HepG2 (cell line): ENCODE data around the gene AKR1C4. TPM values are rescaled to one million over a fixed set of nuclear protein-coding genes. Genes with fewer than 3 reads are reported as not detected.
A peak's percentile ranks its signal among the peaks of the same experiment; 100 is the strongest.

Source experiments
- FOSL1 ChIP-seq: sonication (generic); formaldehyde crosslinking; IDR thresholded peaks from 2 replicates; pipeline ENCODE4 v1.9.0; 2021; ENCODE audit warnings: missing genetic modification reagents, borderline replicate concordance
- GLMP ChIP-seq: sonication (generic); formaldehyde crosslinking; IDR thresholded peaks from 2 replicates; pipeline ENCODE4 v1.9.0; 2021; ENCODE audit warnings: missing genetic modification reagents, mild to moderate bottlenecking, borderline replicate concordance
- KAT2B ChIP-seq: fragments of 150-350 bp; IDR thresholded peaks from 2 replicates; pipeline ENCODE4 v1.6.1; 2014; ENCODE audit warnings: low read depth, low read length, borderline replicate concordance
- KLF6 ChIP-seq: IDR thresholded peaks from 2 replicates; pipeline ENCODE4 v1.8.0; 2016; ENCODE audit warnings: missing biosample characterization, missing genetic modification reagents
- MYC ChIP-seq: sonication (generic); formaldehyde crosslinking; IDR thresholded peaks from 2 replicates; pipeline ENCODE4 v1.9.0; 2021; ENCODE audit warnings: missing genetic modification reagents, borderline replicate concordance
- NCOA1 ChIP-seq: sonication (generic); formaldehyde crosslinking; IDR thresholded peaks from 2 replicates; pipeline ENCODE4 v1.9.0; 2021; ENCODE audit warnings: missing genetic modification reagents
- PREB ChIP-seq: sonication (generic); formaldehyde crosslinking; IDR thresholded peaks from 2 replicates; pipeline ENCODE4 v1.4.0; 2020; ENCODE audit warnings: missing genetic modification reagents
- RERE ChIP-seq: IDR thresholded peaks from 2 replicates; pipeline ENCODE4 v1.6.1; 2016; ENCODE audit warnings: low read depth, missing genetic modification reagents, missing compliant biosample characterization
- SNAPC4 ChIP-seq: sonication (generic); formaldehyde crosslinking; IDR thresholded peaks from 2 replicates; pipeline ENCODE4 v1.4.0; 2020; ENCODE audit warnings: mild to moderate bottlenecking, missing genetic modification reagents
- THAP11 ChIP-seq: IDR thresholded peaks from 2 replicates; pipeline ENCODE4 v1.6.1; 2016; ENCODE audit warnings: missing biosample characterization, missing genetic modification reagents
- ZBTB37 ChIP-seq: sonication (generic); formaldehyde crosslinking; IDR thresholded peaks from 2 replicates; pipeline ENCODE4 v1.4.0; 2020; ENCODE audit warnings: mild to moderate bottlenecking, missing genetic modification reagents
- ZSCAN5A ChIP-seq: sonication (generic); formaldehyde crosslinking; IDR thresholded peaks from 2 replicates; pipeline ENCODE4 v1.8.0; 2022; ENCODE audit warnings: mild to moderate bottlenecking, missing genetic modification reagents, borderline replicate concordance
- polyA plus RNA-seq, 8 experiments: library from polyadenylated mRNA; depleted of rRNA in 3 of 8; stranded (reverse) in 7 of 8; unstranded in 1 of 8; fragments of >200 nt; fragmentation: Illumina TruSeq in 4 of 8; extraction: Trizol in 4 of 8; gene quantifications; 2 replicates each; pipeline versions ENCODE4 v1.2.1 to v1.2.3, GENCODE V29; 2011 to 2016; ENCODE audit warnings: low read depth in 4 of 8, missing spikeins in 1 of 8, mixed read lengths in 1 of 8; ENCODE audit not compliant: insufficient read depth in 1 of 8
- total RNA-seq, 5 experiments: library from RNA; depleted of rRNA; stranded (reverse); fragments of >200 nt; fragmentation: Illumina TruSeq; extraction: Trizol; gene quantifications; 2 replicates each; pipeline ENCODE4 v1.2.3, GENCODE V29; 2016; ENCODE audit warnings: low read depth in 1 of 5

Gene AKR1C4
- total and polyA plus RNA-seq, 2 of the 13 experiments (the other 11 are each of a cell fraction or from before 2014, with no cell fraction given), result 0.18 to 1.3 TPM

GRCh38 chr10:5147255-5147980 is 49.2 kb upstream of the AKR1C4 start (continued):
- TF ChIP-seq RERE, result peak; percentile 89
- no peak for TF ChIP-seq KAT2B
- TF ChIP-seq KLF6 (CRISPR knock-in tag), result no peak
- TF ChIP-seq FOSL1 (CRISPR knock-in tag), result no peak
- peak; percentile 66 for TF ChIP-seq THAP11 (CRISPR knock-in tag)
- no peak for TF ChIP-seq SNAPC4 (CRISPR knock-in tag)
- peak; percentile 94; the same call in 1 of the 2 replicates for TF ChIP-seq ZSCAN5A (CRISPR knock-in tag)
- TF ChIP-seq NCOA1, result peak; percentile 61; the same call in 1 of the 2 replicates
- TF ChIP-seq GLMP (CRISPR knock-in tag), result no peak
- no peak for TF ChIP-seq MYC (CRISPR knock-in tag)
- peak; percentile 82 for TF ChIP-seq ZBTB37 (CRISPR knock-in tag)
- no peak for TF ChIP-seq PREB
